Islet precursor cell (in vitro differentiated cells): Measurements from ENCODE around the gene ACTL10.
"Not testable (repeated sequence)": the region's sequence is repeated elsewhere in the genome, so short reads cannot be mapped to it uniquely, and the experiment has no call there.

Experiments used
- DNase-seq: peaks from one replicate; pipeline ENCODE4 v3.0.0-alpha.2; 2018

Gene ACTL10

GRCh38 chr20:33666293-33667244 lies at the start of gene ACTL10:
Gene ACTL10, plus strand, starts transcription at chr20:33666943. Its CDS starts 555 bp downstream, at chr20:33667498.
- peak; percentile 97 for DNase-seq

- DNase-seq: no peak
These were observed 44.9 kb upstream of the ACTL10 start for GRCh38 chr20:33621717-33622400.

GRCh38 chr20:33622705-33623365 lies 43.9 kb upstream of the ACTL10 start:
- no peak for DNase-seq

DNA sequence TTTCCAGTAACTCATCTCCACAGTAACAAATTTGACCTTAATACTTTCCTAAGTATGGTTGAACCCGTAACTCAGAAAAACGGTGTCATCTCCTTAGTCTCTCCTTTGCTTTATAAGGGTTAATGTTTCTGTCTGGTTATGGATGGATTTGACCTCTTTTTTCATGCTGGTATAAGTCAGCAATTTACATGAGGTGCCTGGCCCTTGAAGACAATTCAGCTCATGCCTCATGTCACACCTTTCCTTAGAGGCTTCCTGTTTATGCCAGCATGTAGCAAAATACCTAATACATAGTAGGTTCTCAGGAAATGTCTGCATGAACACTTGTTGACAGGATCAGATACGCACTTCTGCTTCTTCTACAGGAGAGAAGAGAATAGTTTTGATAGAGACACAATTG lies 42.3 kb upstream of the ACTL10 start:
- no peak for DNase-seq

DNA sequence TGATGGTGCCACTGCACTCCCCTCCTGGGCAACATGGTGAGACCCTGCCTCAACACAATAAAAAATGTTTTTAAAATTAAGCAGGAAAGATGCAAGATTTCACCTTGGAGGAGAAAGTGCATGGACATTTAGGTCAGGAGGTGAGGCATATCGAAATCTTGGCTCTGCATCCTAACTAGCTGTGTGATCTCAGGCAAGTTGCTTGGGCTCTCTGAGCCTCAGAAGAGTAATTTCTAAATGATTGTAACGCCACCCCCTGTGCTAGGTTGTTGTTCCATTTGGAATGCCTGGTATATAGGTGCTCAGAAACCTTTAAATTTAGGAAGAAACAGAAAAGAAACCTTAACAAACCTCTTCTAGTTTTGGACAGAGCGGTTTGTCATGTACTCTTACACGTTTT lies 40.6 kb upstream of the ACTL10 start:
- DNase-seq: no peak

DNA sequence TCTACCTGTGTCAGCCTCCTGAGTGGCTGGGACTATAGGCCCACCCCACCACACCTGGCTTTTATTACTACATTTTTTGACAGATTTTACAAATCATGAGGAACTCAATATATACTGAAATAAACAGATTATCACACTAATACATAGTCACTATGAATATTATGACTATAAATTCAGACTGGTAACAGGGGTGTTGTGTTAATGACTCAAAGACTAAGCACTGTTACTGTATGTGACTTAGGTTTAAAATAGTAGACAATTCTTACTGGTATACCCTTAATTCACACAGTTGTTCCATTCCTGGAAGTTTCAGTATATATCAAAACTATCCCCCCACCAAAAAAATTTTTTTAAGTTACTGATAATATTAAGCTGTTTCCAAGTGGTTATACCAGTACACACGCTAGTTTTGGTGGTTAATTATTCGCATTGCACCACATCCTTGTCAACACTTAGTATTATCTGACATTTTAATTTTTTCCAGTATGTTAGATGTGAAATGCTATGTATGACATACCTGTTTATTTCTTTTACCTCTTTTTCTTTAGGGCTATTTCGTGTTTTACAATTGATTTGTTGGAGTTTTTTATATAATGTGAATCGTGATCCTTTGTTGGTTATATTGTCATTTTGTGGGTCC lies 39.0 kb upstream of the ACTL10 start:
- DNase-seq: no peak

DNA sequence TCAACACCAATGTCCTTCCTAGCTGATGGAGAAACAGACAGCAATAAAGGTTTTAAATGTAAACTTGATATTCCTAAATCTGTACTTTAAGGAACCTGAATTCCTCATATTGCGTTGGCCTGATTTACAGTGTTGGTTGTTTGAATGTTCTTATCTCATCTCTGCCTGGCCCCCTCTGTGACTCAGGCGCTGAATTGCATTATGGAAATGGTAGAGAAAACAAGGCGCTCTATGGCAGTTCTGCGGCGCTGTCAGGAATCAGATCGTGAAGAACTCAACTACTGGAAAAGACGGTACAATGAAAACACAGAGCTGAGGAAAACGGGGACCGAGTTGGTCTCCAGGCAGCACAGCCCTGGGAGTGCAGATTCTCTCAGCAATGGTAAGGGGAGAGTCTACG lies 37.2 kb upstream of the ACTL10 start:
- DNase-seq: no peak

DNA sequence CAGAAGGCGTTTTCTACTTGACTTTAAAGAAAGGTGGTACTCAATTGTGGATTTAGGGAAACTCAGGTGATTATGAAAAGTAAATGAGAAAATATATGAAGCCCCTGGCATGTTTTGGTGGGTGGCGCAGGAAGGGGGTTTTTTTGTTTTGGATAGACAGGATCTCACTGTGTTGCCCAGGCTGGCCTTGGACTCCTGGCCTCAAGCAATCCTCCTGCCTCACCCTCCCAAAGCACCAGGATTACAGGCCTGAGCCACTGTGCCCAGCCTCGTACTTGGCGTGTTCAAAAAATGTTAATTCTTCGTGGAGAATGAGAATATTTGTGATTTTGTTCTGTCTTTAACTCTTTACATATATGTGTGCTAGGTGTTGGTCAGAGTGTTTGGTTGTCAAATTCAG lies 36.8 kb upstream of the ACTL10 start:
- DNase-seq: no peak

- no peak for DNase-seq
These were observed 36.2 kb upstream of the ACTL10 start for GRCh38 chr20:33630507-33630906.

GRCh38 chr20:33631910-33632309 lies 34.8 kb upstream of the ACTL10 start:
- DNase-seq: not testable (repeated sequence)

GRCh38 chr20:33635341-33635740 lies 31.4 kb upstream of the ACTL10 start:
- no peak for DNase-seq

GRCh38 chr20:33636776-33637175 lies 30.0 kb upstream of the ACTL10 start:
- no peak for DNase-seq

DNA sequence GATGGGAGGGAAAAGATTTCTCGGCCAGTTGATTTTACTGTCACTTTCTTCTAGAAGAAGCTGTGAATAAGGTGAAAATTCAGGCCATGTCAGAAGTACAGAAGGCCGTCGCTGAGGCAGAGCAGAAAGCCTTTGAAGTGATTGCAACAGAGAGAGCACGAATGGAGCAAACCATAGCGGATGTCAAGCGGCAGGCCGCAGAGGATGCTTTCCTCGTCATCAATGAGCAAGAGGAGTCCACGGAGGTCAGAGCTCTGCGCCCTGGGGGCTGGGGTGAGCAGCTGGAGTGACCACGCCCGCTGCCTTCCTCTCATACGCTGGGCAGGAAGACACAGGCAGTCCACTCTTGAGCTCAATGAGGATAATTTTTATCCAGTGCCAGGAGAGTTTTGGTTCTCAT lies 26.5 kb upstream of the ACTL10 start:
- DNase-seq: peak; percentile 51

GRCh38 chr20:33644313-33645071 lies 22.3 kb upstream of the ACTL10 start:
- DNase-seq: no peak

DNA sequence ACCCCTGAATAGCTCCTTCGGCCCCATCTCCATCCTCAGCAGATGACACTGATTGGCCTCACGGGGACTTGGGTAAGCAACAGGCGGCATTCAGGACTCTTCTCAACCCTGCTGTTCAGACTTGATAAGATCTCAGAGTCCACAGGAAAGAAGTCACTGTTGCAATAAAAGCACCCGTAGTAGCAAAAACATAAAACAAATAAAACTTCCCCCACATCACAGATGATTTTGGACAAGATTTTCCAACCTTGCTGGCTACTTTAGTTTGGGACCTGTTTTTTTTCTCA lies 21.7 kb upstream of the ACTL10 start:
- DNase-seq: no peak

DNA sequence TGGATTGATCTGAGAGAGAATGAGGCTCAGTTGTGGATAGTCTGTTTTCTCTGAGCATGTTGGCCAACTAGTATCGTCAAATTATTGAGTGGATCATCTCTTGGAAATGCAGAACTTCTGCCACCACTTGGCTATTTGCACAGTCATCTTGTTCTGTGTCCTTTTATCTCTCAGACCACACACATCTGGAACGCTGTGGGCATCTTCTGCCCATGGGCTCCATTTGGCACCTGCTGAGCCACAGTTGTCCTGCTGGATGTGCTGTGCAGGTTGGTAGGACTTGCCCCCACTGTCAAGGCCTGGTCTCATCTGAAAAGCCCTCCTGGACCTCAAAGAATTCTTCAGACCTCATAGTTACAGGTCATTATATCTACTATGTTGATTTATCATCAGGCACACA lies 21.3 kb upstream of the ACTL10 start:
- DNase-seq: no peak

- DNase-seq: no peak
These were observed 20.6 kb upstream of the ACTL10 start for GRCh38 chr20:33646191-33646590.

GRCh38 chr20:33646959-33647602 lies 19.7 kb upstream of the ACTL10 start:
- DNase-seq: not testable (repeated sequence)

DNA sequence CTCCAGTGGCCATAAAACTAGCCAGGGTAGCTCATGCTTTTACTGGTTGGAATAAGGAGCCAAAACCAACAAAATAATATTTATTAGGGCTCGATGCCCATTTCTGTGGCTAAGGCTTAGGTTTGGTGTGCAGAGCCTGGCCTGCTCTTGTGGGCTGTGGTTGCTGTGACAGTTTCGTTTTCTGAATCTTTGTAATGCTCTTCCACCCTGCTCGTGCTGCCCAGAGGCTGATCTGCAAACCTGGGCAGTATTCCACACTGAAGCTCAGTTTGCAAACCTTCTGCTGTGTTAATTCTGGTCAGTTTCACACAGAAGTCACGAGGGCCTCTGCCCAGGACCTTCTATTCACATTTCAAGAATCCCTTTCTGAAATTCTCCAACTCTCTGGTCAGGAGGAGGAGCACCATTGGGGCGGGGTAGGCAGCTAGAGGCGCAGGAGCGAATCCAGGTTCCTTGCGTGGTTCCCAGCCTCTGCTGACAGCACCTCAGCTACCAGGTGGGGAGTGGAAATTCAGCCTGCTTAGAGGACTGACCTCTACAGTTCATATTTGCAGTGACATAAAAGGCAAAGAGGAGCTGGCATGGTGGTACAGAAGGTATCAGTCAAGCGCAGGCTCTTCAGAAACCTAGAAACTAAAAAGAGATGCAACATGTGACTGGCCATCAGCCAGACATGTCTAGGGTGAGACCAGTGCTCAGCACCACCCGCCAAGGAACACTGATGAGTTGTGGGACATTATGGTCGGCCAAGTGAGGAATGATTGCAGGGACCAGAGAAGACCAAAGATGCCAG lies 18.9 kb upstream of the ACTL10 start:
- no peak for DNase-seq

GRCh38 chr20:33648396-33649004 lies 18.2 kb upstream of the ACTL10 start:
- no peak for DNase-seq

DNA sequence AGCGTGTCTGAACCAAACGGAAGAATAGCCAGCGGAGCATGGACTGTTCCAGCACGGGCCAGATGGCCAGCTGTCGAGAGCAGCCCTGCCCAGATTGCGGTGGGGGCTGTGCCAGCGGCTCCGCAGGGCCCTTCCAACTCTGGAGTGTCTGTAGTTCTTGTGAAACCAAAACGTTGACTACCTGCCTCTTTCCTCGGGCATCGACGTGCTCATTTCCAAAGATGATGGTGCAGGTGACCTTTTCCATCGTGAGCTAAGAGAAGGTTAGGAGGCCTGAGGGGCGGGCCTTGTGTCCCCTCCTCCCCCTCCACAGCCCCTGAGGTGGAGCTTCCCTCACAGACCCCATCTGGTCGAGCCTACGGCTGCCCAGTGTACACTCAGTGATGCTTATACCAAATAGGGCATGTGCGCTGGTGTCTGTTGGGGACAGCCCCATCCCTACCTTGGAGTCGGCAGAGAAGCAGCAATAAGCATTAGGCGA lies 17.5 kb upstream of the ACTL10 start:
- no peak for DNase-seq
